Stimulated activated CD4-positive, alpha-beta T cell treated with anti-CD3 and anti-CD28 coated beads, Interleukin-12 subunit alpha, Interleukin-12 subunit beta, amount 100 ng/mL, for 48 hours (primary cell): ENCODE results near the gene MRPL48.
"Not testable (repeated sequence)": the region's sequence is repeated elsewhere in the genome, so short reads cannot be mapped to it uniquely, and the experiment has no call there.

Experiments used
- DNase-seq, 3 donors: peaks; one replicate each; pipeline ENCODE4 v3.0.0-alpha.2; 2020; ENCODE audit warnings: low read depth in 2 of 3, low spot score in 1 of 3

MRPL48 gene

DNA sequence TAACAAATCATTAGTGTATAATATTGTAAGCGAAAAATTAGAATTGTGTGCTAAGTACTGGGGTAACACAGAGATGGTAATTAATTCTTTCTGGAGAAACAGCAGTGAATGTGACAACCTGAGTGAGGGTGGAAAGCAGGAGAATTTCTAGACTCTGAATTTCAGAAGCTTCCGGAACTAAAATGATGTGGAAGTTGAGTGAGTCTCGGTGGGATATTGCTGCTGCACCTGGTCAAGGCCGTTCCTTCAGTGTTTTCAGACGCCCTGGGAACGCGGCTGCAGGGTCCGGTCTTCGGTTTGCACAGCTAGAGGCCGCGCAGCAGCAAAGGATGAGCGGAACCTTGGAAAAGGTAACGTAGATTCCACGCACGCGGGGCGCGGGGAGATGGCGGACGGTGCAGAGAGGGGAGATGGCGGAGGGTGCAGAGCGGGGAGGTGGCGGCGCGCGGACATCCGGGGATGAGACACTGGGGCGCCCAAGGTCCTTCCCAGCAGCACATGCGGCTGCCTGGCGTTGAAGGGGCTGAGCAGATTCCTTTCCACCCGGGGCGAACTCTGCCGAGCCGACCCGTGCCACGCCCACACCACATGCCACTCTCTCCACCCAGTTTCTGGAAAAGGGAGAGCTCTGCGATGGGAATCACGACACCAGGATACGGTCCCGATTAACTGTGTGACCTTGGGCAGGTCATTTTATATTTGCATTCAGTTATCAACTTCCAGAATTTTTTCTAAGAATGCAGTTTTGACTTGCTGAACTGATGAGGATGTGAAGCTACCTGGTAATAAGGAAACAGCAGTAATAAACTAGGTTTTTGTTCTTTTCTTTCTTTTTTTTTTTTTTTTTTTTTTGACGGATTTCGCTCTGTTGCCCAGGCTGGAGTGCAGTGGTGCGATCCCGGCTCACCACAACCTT, at the start of gene MRPL48:
TSS of gene MRPL48 (plus strand) at position 232 of the 916 bp plus-strand sequence. CDS start at position 330, 98 bp downstream.
- DNase-seq = peak; percentile 81 to 88 (median 84)

DNA sequence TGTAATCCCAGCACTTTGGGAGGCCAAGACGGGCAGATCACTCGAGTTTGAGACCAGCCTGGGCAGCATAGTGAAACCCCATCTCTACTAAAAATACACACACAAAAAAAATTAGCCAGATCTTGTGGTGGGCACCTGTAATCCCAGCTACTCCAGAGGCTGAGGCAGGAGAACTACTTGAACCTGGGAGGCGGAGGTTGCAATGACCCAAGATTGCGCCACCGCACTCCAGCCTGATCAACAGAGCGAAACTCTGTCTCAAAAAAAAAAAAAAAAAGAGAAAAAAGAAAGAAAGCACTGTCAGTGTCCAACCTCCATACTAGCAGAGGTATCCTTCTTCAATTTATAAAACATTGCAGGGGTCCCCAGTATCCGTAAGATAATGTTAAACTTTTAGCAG, 44.6 kb upstream of the MRPL48 start:
- DNase-seq = no peak

DNA sequence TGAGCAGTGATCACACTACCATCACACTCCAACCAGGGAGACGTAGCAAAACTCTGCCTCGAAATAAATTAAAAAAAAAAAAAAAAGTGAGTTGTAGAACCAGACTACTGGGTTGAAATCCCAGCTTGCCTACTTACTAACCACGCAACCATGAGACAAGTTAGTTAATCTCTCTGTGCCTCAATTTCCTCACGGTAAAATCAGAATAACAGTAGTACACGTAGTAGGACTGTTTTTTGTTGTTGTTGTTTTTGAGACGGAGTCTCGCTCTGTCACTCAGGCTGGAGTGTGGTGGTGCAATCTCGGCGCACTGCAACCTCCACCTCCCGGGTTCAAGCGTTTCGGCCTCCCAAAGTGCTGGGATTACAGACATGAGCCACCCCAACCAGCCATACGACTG, 41.0 kb upstream of the MRPL48 start:
- no peak for DNase-seq

DNA sequence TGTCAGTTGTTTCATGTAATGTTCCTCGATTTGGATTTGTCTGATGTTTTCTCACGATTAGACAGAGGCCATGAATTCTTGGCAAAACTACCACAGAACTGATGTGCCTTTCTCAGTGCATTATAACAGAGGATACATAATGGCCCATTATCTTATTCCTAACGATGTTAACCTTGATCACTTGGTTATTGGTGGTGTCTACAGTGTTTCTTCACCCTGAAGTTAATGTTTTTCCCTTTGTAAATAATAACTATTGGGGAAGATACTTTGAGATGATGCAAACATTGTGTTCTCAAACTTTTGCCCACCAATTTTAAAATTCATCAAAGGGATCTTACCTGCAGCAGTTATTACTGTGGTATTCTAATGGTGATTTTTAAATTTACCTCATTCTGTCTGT, 39.9 kb upstream of the MRPL48 start:
- DNase-seq = no peak

DNA sequence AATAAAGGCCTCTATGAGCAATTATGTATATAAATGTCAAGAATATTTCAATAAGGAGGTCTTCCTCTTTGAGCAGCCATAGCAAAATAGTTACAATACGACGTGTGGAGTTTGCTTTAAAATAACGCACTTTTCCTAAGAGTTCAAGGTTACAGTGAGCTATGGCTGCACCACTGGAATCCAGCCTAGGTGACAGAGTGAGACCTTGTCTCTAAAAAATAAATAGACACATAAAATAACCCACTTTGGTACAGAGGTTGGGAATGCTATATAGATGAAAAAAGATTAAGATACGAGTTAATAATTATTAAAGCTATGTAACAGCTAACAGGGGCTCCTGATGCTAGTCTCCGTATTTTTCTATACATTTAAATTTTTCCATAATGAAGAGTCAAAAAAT, 39.4 kb upstream of the MRPL48 start:
- DNase-seq = no peak

DNA sequence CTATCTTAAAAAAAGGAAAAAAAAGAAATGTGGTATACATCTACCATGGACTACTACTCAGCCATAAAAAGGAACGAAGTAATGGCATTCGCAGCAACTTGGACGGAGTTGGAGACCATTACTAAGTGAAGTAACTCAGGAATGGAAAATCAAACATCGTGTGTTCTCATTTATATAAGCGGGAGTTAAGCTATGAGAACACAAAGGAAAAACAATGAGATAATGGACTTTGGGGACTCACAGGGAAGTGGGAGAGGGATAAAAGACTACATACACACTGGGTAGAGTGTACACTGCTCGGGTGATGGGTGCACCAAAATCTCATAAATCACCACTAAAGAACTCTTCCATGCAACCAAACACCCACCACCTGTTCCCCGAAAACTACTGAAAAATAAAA, 38.6 kb upstream of the MRPL48 start:
- no peak for DNase-seq

DNA sequence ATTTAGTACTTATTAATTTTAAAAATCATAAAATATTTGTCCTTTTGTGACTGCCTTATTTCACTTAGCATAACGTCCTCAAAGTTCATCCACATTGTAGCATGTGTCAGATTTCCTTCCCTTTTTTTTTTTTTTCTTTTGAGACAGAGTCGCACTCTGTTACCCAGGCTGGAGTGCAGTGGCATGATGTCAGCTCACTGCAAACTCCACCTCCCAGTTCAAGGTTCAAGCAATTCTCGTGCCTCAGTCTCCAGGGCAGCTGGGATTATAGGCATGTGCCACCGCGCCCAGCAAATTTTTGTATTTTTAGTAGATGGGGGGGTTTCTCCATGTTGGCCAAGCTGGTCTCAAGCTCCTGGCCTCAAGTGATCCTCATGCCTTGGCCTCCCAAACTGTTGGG, 37.4 kb upstream of the MRPL48 start:
- DNase-seq = no peak

DNA sequence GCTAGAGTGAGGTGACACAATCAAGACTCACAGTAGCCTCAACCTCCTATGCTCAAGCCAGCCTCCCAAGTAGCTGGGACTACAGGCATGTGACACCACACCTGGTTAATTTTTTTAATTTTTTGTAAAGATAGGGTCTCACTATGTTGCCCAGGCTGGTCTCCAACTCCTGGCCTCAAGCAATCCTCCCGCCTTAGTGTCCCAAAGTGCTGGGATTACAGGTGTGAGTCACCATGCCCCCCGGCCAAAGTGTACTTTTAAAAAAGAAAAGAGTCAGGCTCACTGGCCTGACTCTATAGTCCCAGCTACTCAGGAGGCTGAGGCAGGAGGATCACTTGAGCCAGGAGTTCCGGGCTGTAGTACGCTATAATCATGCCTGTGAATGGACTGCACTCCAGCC, 36.8 kb upstream of the MRPL48 start:
- not testable (repeated sequence) for DNase-seq

DNA sequence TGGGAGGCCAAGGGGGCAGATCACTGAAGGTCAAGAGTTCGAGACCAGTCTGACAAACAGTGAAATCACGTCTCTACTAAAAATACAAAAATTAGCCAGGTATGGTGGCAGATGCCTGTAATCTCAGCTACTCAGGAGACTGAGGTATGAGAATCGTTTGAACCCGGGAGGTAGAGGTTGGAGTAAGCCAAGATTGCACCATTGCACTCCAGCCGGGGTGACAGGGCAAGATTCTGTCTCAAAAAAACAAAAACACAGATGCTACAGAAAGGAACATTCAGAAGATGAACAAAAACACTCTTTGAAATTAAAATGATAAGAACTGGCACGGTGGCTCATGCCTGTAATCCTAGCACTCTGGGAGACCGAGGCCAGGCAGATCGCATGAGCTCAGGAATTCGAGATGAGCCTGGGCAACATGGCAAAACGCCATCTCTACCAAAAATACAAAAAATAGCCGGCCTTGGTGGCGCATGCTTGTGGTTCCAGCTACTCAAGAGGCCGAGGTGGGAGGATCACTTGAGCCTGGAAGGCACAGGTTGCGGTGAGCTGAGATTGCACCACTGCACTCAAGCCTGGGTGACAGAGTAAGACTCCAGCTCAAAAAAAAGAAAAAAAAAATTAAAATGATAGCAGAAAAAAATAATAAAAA, 35.3 kb upstream of the MRPL48 start:
- no peak for DNase-seq

DNA sequence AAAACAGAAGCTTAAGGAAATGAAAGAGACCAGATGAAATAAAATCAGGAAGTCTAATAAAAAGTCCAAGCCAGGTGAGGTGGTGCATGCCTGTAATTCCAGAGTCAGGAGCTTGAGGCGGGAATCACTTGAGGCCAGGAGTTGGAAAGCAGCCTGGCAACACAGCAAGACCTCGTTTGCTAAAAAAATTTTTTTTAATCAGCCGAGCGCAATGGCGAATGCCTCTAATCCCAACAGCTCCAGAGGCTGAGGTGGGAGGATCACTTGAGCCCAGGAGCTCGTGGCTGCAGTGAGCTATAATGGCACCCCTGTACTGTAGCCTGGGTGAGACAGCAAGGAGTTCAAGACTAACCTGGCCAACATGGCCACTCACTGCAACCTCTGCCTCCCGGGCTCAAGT, 34.8 kb upstream of the MRPL48 start:
- no peak for DNase-seq

DNA sequence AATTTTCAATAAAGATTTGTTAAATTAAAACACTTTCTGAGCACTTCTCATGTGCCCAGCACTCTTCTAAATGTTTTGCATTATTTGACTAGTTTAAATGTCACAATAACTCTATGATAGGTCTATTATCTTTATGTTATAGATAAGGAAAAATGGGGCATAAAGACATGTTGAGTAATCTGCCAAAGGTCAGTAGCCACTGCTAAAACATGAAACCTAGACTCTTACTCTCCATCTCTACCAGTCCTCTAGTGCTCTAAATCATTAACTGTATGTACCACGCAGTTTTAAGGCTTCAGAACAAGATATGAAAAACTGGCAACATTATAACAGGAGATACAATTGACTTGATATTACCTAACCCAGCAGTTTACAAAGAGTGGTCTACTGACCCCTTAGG, 33.7 kb upstream of the MRPL48 start:
- DNase-seq = no peak

DNA sequence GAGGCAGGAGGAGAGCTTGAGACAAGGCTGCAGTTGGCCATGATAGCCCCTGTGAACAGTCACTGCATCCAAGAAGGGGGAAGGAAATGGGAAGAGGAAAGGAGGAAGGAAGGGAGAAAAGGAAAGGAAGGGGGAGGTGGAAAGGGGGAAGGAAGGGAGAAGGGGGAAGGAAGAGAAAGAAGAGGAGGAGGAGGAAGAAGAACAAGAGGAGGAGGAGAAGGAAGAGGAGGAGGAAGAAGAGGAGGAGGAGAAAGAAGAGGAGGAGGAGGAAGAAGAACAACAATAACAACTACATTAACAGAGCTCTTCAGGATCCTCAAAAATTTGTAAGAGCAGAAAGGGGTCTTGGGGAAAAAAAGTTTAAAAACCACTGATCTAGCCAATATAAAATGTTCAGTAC, 32.0 kb upstream of the MRPL48 start:
- no peak for DNase-seq

DNA sequence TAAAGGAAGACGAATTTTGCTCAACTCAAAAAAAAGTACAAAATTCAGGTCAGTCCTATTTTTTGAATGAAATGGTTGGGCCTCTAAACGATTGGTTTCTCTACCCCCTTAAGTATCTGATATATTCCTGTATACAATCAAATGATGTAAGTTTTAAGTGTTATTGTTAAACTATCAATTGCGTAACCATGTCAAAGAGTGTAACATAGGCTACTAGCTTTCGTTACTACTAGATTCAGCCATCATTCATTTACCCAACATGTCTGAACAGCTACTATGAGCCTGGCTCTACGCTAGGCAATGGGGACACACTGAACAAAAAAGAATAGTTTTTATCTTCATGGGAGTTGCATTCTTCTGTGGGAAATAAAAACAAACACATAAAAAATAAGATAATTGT, 30.1 kb upstream of the MRPL48 start:
- DNase-seq = no peak

DNA sequence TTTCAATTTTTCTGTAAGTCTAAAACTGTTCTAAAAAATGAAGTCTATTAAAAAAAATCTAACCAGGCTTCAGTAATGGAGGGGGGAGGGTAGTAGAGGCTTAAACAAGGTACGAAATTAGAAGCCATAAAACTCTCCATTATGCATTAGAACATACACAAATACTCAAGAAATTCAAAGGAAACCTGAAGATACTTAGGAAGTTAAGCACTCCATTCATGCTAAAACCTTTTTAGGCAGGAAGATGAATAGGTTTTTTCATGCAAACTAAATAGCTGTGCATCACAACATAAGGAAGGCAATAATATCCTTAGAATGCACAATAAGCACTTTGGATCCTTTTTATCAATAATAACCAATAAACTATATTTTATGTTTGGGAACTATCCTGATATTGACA, 29.2 kb upstream of the MRPL48 start:
- no peak for DNase-seq

DNA sequence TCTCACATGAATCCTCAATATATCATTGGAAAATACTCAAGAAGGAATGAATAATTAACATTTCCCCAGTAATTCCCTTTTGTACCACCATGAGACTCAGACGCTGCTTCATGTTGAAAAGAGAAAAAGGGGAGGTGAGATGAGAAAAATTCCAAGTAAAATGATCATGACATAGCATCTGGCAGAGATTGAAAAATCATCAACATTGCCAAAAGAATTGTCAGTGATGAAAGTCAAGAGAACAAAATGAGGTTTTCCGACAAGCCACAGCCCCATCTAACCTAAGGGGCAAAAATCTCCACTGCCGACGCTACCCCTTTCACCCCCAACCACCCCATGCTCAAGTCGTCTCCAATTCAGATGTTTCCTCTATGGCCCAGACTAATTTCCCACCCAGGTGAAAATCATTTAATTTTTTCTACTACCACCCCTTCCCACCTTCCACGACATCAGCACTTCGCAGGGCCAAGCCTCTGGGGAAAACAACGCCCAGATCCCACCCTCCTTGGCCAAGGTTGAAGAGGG, 28.0 kb upstream of the MRPL48 start:
- no peak for DNase-seq

DNA sequence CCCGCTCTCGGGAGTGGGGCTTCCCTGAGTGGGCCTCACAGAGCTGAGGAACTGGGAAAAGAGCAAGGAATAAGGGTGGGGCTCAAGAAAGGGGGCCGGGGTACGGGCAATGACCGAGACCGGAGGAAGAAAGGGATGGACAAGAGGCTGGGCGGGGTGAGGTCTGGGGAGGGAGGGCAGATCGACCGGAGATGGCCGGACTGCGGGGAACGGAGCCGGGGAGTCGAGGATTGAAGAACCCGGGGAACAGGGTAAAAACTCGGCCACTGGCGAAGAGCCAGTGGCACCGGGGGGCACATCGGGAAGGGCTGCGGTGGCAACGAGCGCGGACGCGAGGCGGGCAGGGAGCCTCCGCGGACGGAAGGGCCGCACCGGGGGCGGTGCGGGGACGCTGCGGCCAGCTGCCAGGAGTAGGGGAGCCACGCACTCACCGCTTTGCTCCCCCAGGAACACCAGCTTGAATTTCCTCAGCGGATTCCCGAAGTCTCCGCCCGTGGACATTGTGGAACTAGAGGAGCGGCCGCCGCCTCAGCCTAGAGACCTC, 27.5 kb upstream of the MRPL48 start:
- DNase-seq = no peak

DNA sequence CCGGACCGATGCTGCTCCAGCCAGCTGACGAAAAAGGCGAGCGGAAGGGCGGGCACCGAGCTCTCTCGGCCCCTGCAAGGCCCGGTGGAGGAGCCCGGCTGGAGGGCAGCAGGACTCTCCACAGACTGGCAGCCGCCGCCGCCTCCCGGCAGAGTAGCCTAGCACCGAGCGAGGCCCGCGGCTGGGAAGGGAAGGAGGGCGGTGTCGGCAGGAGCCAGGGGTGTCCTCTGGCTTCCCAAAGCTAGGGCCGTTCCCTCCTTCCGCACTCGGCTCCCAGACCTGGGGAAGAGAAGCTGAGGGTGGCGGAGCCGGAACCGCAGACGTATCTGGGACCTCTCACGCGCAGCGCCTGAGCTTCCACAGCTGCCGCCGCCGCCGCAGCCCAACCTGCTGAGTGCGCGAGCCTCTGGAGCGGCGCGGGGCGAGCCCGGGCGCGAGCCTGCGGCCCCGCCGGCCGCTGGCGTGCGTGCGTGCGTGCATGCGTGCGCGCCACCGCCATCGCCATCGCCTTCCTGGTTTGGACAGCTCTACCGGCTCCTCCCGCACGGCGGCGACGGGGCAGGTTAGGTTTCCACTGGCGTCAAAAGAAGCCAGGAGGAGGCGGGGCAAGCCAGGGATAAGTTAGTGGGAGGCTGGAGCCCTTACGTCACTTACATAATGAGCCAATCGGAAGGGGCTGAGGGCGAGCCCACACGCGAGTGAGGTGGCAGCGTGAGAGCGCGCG, 26.8 kb upstream of the MRPL48 start, which contains the start of gene RAB6A:
TSS of gene RAB6A (minus strand) at position 396 of the 724 bp plus-strand sequence. CDS start 439 bp downstream, outside the sequence.
- DNase-seq = peak; percentile 97 to 99 (median 99)

DNA sequence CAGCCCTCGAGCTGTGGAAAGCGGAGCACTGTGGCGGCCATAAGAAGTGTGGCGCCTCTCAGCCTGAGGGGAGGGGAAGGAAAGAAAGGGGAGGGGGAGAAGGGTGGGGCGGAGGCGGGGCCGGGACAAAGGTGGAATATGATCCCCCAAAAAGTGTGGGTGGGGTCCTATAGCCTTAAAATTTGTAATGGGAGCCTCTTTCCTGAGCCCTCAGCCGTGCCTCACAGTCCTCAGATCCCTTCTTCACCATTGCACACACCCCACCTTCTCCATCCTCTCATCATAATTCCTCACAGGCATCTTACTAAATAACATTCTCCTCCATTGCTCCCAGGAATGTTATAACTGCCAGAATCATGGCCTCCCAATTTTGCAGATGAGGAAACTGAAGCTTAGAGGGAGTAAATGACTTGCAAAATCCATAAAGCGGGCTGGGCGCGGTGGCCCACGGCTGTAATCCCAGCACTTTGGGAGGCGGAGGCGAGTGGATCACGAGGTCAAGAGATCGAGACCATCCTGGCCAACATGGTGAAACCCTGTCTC, 26.2 kb upstream of the MRPL48 start:
- no peak for DNase-seq

DNA sequence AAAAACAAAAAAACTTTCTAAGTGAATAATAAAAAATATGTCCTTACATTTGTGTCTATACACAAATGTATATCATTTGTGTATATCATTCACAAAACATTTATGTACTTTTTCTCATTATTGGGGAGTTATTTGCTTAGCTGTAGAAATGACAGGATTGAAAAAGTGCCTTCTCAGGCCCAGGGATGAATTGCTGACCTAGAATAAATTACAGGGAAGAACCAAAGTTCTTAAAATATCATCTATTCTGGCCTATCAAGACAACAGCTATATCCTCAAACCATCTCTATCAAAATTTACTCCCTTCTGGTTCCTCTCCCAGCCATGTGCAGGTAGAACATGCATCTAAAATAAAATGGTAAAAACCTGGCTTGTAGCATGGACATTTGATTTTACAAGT, 24.9 kb upstream of the MRPL48 start:
- DNase-seq = no peak

DNA sequence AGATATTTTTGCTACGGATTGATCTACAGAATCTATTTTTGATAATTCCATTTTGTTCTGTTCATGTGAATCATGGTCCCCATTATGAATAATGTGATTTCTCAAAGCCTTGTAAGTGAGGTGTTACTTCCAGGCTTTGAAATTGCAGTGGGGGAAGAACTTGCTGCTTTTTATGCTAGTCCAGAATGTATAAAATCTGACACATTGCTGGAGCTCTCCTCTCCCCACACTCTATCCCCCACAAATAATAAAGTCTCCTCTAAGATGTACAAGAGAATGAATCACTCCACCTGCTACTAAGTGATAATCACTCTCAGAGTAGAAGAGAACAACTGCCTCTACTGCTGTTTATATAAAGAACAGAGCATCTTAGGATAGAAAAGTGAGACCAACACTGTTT, 20.9 kb upstream of the MRPL48 start:
- no peak for DNase-seq

DNA sequence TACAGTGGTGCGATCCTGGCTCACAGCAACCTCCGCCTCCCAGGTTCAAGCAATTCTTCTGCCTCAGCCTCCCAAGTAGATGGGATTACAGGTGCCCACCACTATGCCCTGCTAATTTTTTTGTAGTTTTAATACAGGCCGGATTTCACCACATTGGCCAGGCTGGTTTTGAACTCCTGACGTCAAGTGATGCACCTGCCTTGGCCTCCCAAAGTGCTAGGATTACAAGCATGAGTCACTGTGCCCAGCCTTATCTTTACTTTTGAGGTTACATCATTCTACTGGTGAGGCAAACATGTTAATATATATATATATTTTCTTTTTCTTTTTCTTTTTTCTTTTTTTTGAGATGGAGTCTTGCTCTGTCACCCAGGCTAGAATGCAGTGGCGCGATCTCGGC, 16.9 kb upstream of the MRPL48 start:
- not testable (repeated sequence) for DNase-seq
